Astrocyte of the spinal cord (primary cell): Measurements from ENCODE around the gene DERA.
"Not testable (repeated sequence)": the region's sequence is repeated elsewhere in the genome, so short reads cannot be mapped to it uniquely, and the experiment has no call there.

Experiments used
- DNase-seq: peaks from one replicate; pipeline ENCODE4 v3.0.0; 2011; ENCODE audit warnings: low read depth, low spot score
- H3K4me3 ChIP-seq: 2 replicates; pipeline ENCODE4 v1.5.1; 2011; ENCODE audit warnings: low read depth, mild to moderate bottlenecking, low read length, moderate library complexity
- CTCF ChIP-seq: IDR thresholded peaks from 2 replicates; pipeline ENCODE4 v1.5.1; 2012; ENCODE audit warnings: low read depth, mild to moderate bottlenecking, low read length, inconsistent platforms
- in situ Hi-C: cut with HindIII; loops from 2 replicates; pipeline ENCODE4 v1.10.0; 2017; ENCODE audit warnings: low sequenced_read_pairs

DERA gene

GRCh38 chr12:15899282-15899870, 11.8 kb upstream of the DERA start:
- no peak overlapping the region for H3K4me3 ChIP-seq
- no peak for DNase-seq
- in situ Hi-C loops: no loop called here
- TF ChIP-seq CTCF: peak; percentile 61

GRCh38 chr12:15904378-15904920, 6.7 kb upstream of the DERA start:
- TF ChIP-seq CTCF: no peak
- in situ Hi-C loops: no loop called here
- H3K4me3 ChIP-seq: no peak overlapping the region
- DNase-seq: no peak

- in situ Hi-C loops: no loop called here
- no peak overlapping the region for H3K4me3 ChIP-seq
- DNase-seq: no peak
- no peak for TF ChIP-seq CTCF
Observed at GRCh38 chr12:15910468-15910863, 666 bp upstream of the DERA start.

- DNase-seq, in situ Hi-C loops: not testable (repeated sequence)
- H3K4me3 ChIP-seq: peak overlapping the region; percentile 72
Observed at GRCh38 chr12:15911931-15912330, 799 bp downstream of the DERA start.

GRCh38 chr12:15914131-15914530, 3.0 kb downstream of the DERA start:
- H3K4me3 ChIP-seq, DNase-seq, in situ Hi-C loops: not testable (repeated sequence)

GRCh38 chr12:15918066-15918465, 6.9 kb downstream of the DERA start:
- no peak for TF ChIP-seq CTCF
- no peak for DNase-seq
- H3K4me3 ChIP-seq: no peak overlapping the region
- in situ Hi-C loops: no loop called here

GRCh38 chr12:15919418-15919817, 8.3 kb downstream of the DERA start:
- TF ChIP-seq CTCF: no peak
- DNase-seq: no peak
- in situ Hi-C loops: no loop called here
- no peak overlapping the region for H3K4me3 ChIP-seq

GRCh38 chr12:15924956-15925355, 13.8 kb downstream of the DERA start:
- in situ Hi-C loops: no loop called here
- H3K4me3 ChIP-seq: no peak overlapping the region
- no peak for DNase-seq
- no peak for TF ChIP-seq CTCF
